ENCODE data around the gene PERM1.

The PERM1 gene

GRCh38 chr1:965526-966134 is 16.3 kb downstream of the PERM1 start:
- no peaks in the 10 kb centered on the region for H3F3A ChIP-seq (ENCODE audit: insufficient read depth)
- H3K27ac ChIP-seq (ENCODE audit: low read depth, low read length) = no peak overlapping the region
- no peaks in the 10 kb centered on the region for H3K27me3 ChIP-seq (ENCODE audit: low read length)
- TF ChIP-seq EZH2phosphoT487 (conservative IDR thresholded peaks at IDR 0.05; ENCODE audit: low read length) (no peak), CTCF (IDR thresholded peaks at IDR 0.05; ENCODE audit: insufficient read depth, low read length, poor library complexity, severe bottlenecking) (no peak)
- H4K20me1 ChIP-seq (ENCODE audit: low read depth, low read length) = no peaks in the 10 kb centered on the region
- no peaks in the 10 kb centered on the region for H3K9me2 ChIP-seq (replicated peaks; ENCODE audit: insufficient read depth, low read length)
- H3K36me3 ChIP-seq (ENCODE audit: low read length) = no peaks in the 10 kb centered on the region
- H3K4me3 ChIP-seq (ENCODE audit: insufficient read depth, low read length, poor library complexity, severe bottlenecking) = no peak overlapping the region
- H3K9ac ChIP-seq (ENCODE audit: low read length) = no peak overlapping the region
- H3K79me2 ChIP-seq (ENCODE audit: insufficient read depth, low read length) = no peaks in the 10 kb centered on the region
- H3K4me2 ChIP-seq (ENCODE audit: low read depth, low read length, poor library complexity, severe bottlenecking) = no peak overlapping the region
- H3K9me3 ChIP-seq (ENCODE audit: insufficient read depth, low read length) = no peaks in the 10 kb centered on the region
- H2AFZ ChIP-seq (ENCODE audit: low read depth, low read length, severe bottlenecking) = no peak overlapping the region

- no peaks in the 10 kb centered on the region for H3F3A ChIP-seq (ENCODE audit: insufficient read depth)
- H3K4me2 ChIP-seq (ENCODE audit: low read depth, low read length, poor library complexity, severe bottlenecking) = no peak overlapping the region
- no peaks in the 10 kb centered on the region for H3K79me2 ChIP-seq (ENCODE audit: insufficient read depth, low read length)
- H3K27ac ChIP-seq (ENCODE audit: low read depth, low read length) = no peak overlapping the region
- H3K27me3 ChIP-seq (ENCODE audit: low read length) = no peaks in the 10 kb centered on the region
- no peak overlapping the region for H2AFZ ChIP-seq (ENCODE audit: low read depth, low read length, severe bottlenecking)
- no peaks in the 10 kb centered on the region for H3K9me2 ChIP-seq (replicated peaks; ENCODE audit: insufficient read depth, low read length)
- H3K4me3 ChIP-seq (ENCODE audit: insufficient read depth, low read length, poor library complexity, severe bottlenecking) = no peak overlapping the region
- no peaks in the 10 kb centered on the region for H3K36me3 ChIP-seq (ENCODE audit: low read length)
- H3K9ac ChIP-seq (ENCODE audit: low read length) = no peak overlapping the region
- no peaks in the 10 kb centered on the region for H4K20me1 ChIP-seq (ENCODE audit: low read depth, low read length)
- TF ChIP-seq CTCF (IDR thresholded peaks at IDR 0.05; ENCODE audit: insufficient read depth, low read length, poor library complexity, severe bottlenecking) = no peak
- no peak for TF ChIP-seq EZH2phosphoT487 (conservative IDR thresholded peaks at IDR 0.05; ENCODE audit: low read length)
- H3K9me3 ChIP-seq (ENCODE audit: insufficient read depth, low read length) = no peaks in the 10 kb centered on the region
Observed at GRCh38 chr1:964691-965525, 17.0 kb downstream of the PERM1 start.

GRCh38 chr1:963746-964525 is 18.0 kb downstream of the PERM1 start:
- H4K20me1 ChIP-seq (ENCODE audit: low read depth, low read length) = no peaks in the 10 kb centered on the region
- H3K27ac ChIP-seq (ENCODE audit: low read depth, low read length) = no peak overlapping the region
- no peak overlapping the region for H2AFZ ChIP-seq (ENCODE audit: low read depth, low read length, severe bottlenecking)
- no peaks in the 10 kb centered on the region for H3F3A ChIP-seq (ENCODE audit: insufficient read depth)
- no peaks in the 10 kb centered on the region for H3K9me2 ChIP-seq (replicated peaks; ENCODE audit: insufficient read depth, low read length)
- no peaks in the 10 kb centered on the region for H3K36me3 ChIP-seq (ENCODE audit: low read length)
- no peak overlapping the region for H3K9ac ChIP-seq (ENCODE audit: low read length)
- TF ChIP-seq EZH2phosphoT487 (conservative IDR thresholded peaks at IDR 0.05; ENCODE audit: low read length) (no peak), CTCF (IDR thresholded peaks at IDR 0.05; ENCODE audit: insufficient read depth, low read length, poor library complexity, severe bottlenecking) (no peak)
- peaks cover under 1% of the 10 kb centered on the region for H3K79me2 ChIP-seq (ENCODE audit: insufficient read depth, low read length)
- no peak overlapping the region for H3K4me3 ChIP-seq (ENCODE audit: insufficient read depth, low read length, poor library complexity, severe bottlenecking)
- H3K9me3 ChIP-seq (ENCODE audit: insufficient read depth, low read length) = no peaks in the 10 kb centered on the region
- H3K27me3 ChIP-seq (ENCODE audit: low read length) = no peaks in the 10 kb centered on the region
- H3K4me2 ChIP-seq (ENCODE audit: low read depth, low read length, poor library complexity, severe bottlenecking) = no peak overlapping the region

Measured in SU-DHL-6 (cell line).